ENCODE results near the gene ROR2.

The ROR2 gene

DNA sequence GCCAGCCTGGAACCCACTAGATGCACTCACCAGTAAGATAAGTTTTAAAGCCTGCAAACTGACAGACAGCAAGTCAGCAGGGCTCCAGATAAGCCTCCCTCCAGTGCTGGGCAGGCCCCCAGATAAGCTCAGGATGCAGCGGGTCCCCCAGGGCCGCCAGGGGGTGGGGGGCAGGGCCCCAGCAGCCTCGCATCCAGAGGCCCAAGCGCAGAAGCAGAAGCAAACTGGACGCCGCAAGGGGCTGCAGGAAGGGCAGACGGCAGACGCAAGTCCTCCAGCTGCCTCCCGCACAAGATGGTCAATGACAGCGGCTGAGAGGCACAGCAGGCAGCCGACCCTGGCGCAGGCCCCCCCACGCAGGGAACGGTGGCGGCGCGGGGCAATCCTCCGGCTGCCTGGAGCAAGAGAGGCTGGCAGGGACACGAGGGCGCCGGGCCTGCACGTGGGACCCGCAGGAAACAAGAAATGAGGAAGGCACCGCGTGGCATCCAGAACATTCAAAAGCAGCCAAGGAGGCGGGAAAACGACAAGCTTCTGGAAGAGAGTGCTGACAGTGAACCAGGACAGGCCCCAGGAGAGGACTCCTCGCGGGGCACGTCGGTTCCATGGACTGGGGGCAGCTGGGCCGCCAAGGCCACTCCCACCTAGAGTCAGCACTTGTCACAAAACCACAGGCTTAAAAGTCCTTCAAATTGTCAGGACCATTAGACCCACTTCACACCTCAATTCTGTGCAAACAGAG, 49.8 kb downstream of the ROR2 start:
- DNase-seq = peak; percentile 87

DNA sequence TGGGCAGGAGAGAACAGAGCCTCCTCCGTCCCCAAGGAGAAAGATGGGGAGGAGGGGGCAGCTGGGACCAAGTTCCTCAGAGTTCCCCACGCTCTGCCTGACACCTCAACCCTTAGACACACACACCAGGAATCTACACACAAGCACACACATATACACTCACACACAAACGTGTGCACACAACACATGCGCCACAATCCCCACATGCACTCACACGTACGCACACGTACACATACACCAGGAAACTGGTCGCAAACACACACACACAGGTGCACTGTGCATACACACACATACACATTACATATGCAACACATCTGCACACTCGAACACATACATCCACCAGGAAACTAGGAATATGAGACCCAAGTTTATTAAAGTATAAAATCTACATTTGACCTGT, 50.4 kb downstream of the ROR2 start:
- DNase-seq = no peak

DNA sequence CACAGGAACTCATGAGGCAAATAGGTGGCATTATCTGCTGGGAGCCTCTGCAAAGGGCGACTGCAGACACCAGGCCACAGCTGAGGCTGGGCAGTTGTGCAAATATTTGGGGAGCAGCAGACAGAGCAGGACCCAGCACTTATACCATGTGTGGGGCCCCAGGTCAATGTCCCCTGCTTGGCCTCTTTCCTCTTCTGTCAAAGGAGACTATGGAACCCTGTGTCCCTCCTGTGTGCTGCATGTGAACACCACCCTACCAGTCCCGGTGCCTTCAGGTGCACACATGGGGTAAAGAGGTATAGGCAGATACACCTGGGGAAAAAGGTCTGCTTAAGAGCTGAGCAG, 50.8 kb downstream of the ROR2 start:
- no peak for DNase-seq

DNA sequence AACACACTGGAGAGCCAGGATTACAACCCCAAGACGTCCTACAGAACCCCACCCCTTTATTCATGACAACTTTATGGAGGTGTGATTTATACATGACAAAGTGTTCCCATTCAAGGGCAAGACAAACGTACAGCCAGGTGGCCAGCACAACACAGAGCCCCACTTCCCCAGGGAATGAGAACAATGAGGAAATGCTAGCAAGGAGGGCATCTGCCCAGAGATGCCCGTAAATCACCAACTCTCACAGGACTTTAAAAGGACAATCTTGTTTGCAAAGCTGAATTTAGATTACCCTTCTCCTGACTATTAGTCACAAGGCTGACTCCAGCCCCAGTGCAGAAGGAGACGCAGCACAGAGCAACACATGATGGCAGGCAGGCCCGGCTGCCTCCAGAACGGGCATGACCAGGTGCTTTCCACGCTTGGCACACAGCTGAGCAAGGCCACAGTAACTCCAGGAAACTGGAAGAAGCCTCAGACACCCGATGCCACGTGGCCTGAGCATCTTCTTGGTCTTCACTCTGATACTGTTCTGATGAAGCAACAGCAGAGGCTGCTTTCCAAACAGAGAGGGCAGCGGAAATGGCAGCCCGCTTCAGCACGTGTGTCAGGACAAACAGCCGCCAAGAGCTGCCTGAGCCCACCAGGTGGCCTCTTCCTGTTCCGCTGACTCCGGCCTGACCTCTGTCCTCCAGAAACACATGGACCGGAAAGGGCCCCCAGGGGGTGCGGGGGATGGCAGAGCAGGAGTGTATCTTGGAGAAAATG, 51.4 kb downstream of the ROR2 start:
- peak; percentile 72 for DNase-seq

DNA sequence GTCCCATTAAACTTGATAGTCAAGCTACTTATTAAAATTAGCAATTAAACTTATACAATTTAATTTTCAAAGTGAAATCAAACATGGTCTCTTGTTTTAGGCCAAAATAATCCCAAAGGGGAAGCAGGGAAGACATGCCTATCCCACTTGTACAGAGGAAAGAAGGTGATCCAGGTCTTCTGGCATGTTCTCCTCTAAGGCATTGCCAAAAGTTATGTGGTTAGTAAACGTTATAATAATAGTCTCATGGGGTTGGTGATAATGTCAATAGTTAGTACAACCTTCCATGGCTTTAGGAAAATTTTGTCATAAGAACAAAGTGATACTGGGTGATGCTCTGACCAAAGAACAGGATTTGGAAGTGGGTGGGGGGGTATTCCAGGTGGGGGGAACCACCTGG, 52.8 kb downstream of the ROR2 start:
- DNase-seq = no peak

DNA sequence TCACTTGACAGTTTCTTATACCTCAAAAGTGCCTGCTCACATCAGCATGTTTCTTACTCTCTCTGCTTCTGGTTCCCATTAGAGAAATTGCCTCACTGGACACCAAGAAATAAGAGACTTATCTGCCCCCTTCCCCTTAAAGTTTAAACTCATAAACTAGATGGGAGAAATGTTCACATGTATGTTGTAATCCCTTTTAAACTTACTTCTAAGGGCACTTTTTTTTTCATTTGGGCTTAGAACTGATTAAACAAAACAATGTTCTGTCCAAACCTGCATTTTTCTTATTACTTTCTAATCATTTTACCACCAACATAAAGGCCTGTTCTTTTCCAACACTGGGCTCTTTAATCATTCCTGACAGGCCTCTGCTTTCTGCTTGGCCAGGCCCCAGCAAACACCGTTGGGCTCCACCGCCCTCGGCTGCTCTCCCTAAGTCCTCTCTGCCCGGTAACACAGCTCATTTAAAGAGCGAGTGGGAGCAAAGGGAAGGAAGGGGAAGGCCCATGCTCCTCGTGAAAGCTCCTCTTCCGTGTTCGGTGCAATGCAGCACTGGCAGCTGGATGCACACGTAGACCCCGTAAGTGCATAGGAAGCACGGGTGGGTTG, 53.4 kb downstream of the ROR2 start:
- peak; percentile 29 for DNase-seq

DNA sequence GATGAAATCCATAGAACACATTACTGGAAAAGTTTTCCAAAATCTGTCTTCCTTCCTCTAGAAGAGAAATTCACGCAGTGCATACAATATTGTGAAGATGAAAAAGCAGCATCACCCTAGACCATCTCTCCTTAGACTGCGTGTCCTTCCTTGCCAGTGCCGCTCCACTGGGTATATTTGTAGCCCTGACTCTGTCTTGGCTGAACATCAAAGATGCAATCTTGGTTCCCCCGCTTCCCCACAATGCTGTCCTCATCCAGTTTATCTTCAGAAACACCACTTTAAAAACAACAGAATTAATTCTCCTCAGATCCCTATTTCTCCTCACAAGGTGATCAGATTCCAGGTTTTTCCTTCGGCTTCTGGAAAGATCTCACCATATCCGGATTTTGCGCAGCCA, 53.9 kb downstream of the ROR2 start:
- no peak for DNase-seq

DNA sequence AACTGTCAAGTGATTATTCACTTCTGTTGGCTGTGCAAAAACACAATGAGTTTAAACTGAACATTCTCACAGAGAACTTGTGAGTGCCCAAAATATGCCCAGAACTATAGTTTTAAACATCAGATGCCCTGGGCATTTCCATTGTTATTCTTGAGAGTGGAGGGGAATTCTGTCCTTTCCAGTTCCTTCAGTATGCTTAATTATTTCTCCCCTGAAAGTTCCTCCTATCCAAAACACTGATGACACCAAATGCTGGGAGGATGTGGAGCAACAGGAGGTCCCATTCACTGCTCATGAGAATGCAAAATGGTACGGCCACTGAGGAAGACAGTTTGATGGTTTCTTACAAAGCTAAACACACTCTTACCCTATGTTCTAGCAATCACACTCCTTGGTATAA, 55.5 kb downstream of the ROR2 start:
- no peak for DNase-seq

DNA sequence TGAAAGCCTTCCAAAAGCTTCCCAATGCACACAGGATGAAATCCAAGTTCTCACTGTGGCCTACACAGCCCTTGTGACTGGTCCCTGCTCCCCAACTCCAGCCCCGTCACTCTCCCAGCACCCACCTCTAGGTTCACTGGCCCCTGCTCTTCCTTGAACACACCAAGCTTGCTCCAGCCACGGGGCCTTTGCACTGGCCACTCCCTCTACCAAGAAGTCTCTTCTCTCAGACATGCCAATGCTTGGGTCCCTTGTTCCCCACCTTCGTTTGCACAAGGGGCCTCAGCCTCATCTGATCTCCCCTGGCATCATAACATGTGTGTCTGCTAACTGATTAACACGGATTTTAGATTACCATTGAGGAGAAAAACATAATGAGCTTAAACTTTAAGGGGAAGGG, 56.0 kb downstream of the ROR2 start:
- DNase-seq = no peak

DNA sequence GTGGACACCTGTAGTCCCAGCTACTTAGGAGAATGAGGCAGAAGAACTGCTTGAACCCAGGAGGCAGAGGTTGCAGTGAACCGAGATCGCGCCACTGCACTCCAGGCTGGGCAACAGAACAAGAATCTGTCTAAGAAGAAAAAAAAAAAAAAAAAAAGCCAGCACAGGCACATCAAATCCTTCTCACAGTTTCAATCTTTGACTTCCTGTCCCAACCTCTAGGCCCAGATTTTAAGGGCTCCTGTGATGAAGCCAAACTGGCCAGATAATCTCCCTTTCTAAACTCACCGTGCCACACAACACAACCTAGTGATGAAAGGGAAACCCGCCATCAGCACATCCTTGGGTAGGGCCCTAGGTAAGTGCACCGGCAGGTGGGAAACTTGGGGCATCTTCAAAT, 58.1 kb downstream of the ROR2 start:
- no peak for DNase-seq

DNA sequence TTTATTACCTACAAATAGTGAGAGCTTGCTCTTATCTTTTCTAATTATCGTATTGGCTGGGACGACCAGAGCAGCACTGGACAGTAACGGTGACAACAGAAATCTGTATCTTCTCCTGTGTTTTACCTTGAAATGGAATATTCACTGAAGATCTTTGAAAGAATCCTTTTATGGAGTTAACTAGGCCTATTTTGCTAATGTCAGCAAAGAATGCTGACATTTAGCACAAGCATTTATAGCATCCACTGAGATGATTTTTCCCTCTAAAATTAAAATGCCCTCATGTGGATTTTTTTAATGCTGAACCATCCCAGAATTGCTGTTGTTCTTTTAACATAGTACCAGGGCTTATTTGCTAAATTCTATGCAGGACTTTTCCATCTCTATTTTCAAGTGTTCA, 59.4 kb downstream of the ROR2 start:
- DNase-seq = no peak

DNA sequence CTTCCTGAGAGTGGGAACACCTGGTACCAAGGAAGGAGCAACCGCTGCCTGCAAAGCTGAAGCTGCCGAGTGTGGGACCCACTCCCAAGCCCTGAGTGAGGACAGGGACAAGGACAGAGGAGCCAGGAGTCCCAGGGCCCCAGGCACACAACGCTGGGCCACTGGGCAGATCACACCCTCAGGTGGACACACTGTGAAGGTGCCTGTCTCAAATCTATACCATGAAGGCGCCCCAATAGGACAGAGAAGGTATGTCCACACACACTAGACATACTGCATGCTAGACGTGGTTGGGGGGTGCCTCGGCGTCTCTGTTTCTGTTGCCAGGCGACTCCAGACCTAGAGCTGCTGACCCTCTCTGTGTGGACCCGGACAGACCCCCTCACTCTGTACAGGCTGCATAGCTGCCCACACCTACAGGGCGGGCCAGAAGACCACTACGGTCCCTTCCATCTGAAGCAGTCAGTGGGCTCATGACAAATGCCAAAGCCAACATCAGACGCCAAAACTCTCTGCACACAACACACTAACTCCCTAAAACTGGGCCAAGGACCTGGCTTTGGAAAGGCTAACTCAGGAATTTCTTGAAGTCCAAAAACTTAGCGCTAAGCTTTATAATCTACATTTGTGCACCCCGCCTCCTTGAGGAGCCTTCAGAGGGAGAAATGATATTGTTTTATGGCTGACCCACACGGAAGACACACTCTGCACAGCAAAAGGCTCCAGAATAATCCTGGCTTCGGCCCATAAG, 60.7 kb downstream of the ROR2 start:
- DNase-seq = no peak

DNA sequence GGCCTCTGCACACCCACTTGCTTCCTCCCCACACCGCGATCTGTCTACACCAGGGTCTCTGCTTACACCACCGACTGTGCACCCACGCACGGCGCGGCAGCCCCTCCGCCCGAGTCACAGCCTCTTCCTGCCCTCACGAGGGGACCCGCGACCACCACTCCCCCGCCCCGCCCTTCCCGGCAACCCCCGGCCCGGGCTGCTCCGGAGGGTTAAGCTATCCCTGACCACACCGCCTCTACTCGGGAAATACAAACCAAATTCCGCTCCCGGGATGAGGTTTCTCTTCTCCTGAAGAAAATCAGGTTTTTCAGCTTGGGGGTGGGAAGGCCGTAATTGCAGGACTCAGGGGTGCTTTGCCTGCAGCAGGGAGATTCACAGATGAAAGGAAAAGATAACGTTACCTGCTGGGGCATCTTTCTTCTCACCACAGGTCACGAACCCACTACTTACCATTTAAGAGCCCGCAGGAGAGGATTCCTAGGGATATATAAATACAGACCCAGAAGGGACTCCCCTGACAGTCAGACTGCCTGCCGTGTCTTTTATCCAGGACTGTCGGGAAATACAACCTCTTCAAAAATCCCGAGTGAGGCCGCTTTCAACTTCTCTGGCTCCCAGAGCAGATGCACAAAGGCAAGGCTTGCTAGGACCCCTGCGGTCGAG, 63.5 kb downstream of the ROR2 start:
- no peak for DNase-seq

DNA sequence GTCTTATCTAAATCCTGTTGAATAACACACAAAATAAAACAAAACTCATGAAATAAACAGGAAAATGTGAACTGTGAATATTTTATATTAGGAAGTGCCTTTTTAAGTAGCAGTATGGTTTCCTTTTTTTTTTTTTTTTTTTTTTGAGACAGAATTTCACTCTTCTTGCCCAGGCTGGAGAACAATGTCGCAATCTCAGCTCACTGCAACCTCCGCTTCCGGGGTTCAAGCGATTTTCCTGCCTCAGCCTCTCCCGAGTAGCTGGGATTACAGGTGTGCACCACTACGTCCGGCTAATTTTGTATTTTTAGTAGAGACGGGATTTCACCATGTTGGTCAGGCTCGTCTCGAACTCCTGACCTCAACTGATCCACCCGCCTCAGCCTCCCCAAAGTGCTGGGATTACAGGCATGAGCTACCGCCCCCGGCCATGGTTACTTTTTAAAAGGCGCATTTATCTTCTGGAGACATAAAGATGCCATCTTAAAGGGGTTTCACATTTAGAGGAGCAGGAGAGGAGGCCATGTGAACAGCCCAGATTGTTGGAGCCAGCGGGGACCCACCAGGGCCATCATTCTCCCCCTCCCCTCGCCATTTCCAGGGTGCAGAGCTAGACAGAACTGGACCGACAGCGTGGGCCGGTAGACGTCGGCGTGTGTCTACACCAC, 64.1 kb downstream of the ROR2 start:
- DNase-seq = no peak

DNA sequence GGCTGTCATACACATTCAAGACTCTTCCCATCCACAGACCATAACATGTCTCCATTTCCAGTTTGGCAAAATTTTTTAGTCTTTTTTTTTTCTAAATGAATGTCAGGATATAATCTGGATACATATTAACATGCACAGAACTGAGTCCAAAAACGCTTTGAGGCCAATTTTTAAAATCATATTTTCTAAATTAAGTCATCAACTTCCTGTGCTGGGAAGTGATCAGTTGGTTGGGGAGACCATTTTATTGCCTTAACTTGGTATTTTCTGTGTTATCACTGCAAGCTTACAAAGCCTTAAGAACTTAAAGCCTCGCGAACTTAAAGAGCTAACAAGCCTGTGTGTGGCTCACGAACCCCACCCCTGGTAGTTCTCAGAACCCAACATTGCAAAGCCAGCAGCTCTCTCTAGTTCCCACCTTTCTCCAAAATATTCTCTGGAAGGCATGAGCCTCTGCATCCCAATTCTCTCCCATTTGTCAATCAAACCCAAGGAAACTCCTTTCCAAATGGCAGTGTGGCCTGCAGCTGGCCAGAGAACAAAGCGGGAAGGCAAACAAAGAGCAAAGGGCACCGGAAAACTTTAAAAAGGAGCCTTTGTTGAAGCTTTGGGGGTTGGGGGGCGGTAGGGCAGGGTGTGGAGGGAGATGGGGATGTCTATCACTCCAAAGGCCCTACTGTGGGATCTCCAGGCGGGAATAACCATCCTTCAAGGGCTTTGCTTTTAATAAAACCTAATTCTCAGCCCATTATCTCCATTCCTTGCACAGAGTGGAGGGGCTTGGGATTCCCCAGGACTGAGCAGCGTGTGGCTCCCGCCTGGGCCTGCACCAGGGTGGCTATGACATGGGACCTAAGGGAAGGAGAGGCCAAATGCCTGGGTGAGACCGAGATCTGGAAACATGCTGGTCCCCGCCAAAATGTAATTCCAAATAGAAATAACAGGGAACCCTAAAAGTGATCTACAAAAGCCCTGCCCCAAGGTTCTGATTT, 65.0 kb downstream of the ROR2 start:
- no peak for DNase-seq

DNA sequence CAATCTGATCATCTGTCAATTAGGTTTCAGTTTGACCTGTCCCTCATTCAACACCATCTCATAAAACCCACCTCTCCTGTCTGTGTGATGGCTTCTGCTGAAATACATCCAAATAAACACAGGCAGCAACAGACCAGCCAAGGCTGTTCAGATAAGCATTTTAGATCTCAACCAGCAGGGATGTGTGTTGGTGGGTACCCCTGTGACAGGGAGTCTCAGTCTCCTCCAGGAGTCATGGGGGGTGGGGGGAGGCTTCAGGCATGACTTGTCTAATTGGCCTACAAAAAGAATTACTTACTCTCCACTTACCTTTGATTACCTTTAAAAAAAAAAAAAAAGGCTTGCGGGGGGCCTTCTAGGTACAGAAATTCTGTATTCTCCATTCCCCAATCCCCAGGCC, 65.9 kb downstream of the ROR2 start:
- DNase-seq = no peak

DNA sequence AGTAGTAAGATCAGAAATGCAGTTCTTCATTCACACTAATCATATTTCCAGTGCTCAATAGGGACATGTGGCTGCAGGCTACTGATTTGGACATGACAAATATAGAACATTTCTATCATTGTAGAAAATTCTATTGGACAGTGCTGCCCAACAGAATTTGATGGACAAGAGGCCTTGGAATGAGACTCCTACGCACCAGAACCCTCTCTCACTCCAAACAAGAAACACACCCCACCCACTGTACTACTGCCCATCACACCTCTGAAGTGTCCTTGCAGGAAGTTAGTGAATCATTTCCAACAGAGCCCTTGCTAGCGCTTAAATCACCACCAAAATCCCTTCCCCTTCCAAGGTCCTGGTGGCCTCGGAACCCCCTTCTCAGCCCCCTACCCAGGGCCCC, 66.5 kb downstream of the ROR2 start:
- DNase-seq = no peak

DNA sequence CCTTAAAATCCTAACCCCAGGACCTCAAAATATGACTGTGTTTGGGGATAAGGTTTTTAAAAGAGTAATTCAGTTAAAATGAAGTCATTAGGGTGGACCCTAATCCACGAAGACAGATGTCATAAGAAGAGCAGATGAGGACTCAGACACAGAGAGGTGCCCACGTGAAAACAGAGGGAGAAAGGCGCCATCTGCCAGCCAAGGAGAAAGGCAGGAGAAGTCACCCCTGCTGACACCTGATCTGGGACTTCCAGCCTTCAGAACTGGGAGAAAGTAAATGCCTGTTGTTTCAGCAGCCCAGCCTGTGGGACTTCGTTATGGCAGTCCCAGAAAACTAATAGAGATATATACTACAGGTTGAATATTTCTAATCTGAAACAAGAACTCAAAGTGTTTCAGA, 67.4 kb downstream of the ROR2 start:
- no peak for DNase-seq

DNA sequence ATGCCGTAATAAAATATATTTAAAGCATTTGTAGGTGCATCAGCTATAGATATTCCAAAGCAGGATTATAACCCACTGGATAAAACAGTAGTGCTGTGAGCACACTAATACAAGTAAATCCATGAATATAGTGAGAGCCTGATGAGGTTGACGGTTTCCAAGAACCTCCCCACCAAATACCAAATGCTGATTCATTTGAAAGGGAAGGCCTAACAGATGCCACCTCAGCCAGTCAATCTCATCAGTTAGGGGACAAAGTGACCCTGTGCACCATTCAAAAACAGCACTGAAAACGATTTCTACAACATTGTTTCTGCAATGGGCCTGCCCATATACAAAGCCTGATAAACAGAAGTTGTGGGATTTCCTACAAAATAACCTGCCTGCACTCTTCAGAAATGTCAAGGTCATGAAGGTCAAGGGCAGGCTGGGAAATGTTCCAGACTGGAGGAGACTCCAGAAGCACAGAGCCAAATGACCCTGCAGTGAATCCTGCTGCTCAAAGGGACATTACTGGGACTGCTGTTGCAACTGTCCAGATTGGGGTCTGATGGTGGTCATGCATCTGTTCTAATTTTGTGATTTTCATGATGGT, 69.6 kb downstream of the ROR2 start:
- no peak for DNase-seq

DNA sequence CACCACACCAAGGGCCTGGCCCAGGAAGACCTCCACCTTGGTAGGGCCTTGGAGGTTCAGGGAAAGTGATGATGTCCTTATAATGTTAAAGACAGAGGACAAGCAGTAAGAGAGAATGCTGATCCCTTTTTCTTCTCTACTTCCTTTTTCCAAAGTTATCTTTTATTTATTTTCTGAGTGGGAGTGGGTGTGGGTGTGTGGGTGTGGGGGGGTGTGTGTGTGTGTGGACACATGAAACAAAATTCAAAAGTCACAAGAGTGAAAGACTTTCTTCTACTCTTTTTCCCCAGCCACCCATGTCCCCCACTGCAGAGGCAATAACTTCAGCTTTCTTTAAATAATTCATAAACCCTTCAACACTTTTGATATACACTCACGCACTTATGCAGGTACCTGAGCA, 70.8 kb downstream of the ROR2 start:
- DNase-seq = no peak

DNA sequence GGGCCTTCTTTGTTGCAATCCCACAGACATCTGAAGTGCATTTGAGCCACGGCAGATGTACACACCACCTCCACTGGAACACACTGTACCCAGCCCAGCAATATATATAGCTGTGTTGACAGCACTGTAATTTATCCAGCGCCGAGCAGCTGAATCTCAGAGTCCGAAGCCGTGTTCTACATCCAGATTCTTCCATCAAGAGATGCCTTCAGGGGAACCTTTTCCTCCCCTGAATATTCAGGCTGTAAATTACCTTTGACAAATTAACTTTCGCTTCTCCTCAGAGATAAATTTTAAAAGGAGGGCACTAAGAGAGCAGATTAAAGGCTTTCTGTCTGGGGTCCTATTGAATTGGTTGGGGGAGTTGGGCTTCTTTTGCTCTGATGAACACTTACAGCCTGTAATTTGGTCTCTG, 76.4 kb downstream of the ROR2 start:
- no peak for DNase-seq
